ENCODE results near the gene ARNT2. TPM values are rescaled to one million over a fixed set of nuclear protein-coding genes. Genes with fewer than 3 reads are reported as not detected.
A peak's percentile ranks its signal among the peaks of the same experiment; 100 is the strongest.

Gene ARNT2
- total and polyA plus RNA-seq, 5 donors from 2014 or later: not detected

DNA sequence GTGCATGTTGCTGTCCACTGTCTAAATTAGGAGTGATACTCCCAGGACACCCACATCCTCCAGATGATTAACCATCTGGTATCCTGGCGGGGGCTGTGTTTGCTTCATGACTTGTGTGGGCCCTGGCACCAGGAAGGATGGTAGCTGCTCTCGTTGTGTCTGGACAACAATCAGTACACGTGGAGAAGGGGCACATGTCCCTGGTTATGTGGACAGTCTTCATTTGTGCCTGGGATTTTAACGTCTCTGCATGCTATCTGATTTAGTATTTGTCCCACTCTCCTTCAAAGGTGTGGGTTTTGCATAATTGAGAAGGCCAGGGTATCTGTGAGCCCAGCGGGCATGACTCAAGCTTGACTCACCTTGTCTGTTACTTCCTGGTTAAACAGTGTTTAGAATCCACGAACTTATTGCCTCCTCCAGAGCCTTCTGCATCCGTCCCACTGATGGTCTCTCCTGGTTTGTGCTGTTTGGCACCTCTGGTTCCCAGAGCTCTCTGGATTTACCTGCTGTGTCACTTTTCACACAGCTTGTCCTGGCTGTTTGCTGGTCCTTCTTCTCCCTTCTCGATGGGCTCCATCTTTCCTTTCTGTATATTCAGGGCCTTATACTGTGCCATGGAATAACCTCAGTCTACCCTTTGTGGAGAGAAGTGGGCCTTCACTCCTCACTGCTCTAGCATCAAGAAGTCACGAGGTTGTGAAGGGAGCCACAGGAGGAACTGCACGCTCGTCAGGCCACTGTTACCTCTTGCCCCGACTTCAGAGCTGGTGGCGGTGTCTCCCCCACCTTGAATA is 32.5 kb downstream of the ARNT2 start:
- H3K27me3 Mint-ChIP-seq: peaks cover 16% of the 10 kb centered on the region
- H3K9me3 ChIP-seq (ENCODE audit: control insufficient read depth in 2 of 2, low read length in 2 of 2): no peaks in the 10 kb centered on the region
- ATAC-seq (ENCODE audit: low read depth in 2 of 2): no peak
- no peak overlapping the region for H3K27ac Mint-ChIP-seq
- DNase-seq: no peak
- no peak overlapping the region for H3K4me3 Mint-ChIP-seq
- peaks cover 0 to 1% (median 0%) of the 10 kb centered on the region in 7 donors for H3K9me3 Mint-ChIP-seq
- H3K36me3 ChIP-seq (ENCODE audit: control insufficient read depth, insufficient read depth, low read length): no peaks in the 10 kb centered on the region
- no peaks in the 10 kb centered on the region for H3K36me3 Mint-ChIP-seq
- no peak overlapping the region for H3K27ac ChIP-seq (ENCODE audit: insufficient read depth, low read length, poor library complexity, severe bottlenecking)
- no peak overlapping the region for H3K4me3 ChIP-seq (ENCODE audit: low read depth, low read length)
- H3K4me1 Mint-ChIP-seq: no peaks in the 10 kb centered on the region
- H3K27me3 ChIP-seq (ENCODE audit: control insufficient read depth, insufficient read depth, low read length): peaks cover 5% of the 10 kb centered on the region
- H3K4me1 ChIP-seq (ENCODE audit: control insufficient read depth, insufficient read depth, low read length, poor library complexity, severe bottlenecking): no peaks in the 10 kb centered on the region

DNA sequence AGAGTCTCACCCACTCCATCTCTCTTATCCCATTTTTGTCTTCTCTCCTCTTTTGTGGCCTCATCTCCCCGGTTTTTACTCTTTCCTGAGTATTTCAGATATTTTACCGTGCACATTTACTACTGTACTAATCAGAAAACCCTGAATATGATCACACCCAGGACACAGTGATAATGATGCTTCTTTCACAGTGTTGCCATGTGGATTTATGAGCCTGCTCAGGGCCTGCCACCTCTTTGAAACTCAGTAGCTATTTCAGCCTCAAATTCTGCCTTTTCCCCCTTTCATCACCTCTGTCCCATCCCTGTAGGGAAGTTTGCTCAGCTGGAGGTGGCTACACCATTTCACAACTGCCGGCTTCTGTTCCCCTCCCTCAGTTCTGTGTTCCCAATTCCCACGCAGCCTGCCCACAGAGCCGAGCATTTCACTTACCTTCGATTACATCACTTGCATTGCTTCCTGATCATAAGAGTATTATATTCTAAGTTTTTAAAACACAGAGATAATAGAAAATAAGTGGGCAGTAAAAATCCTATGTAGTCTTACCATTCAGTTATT is 33.2 kb downstream of the ARNT2 start:
- Histone ChIP-seq H3K27ac (ENCODE audit: insufficient read depth, low read length, poor library complexity, severe bottlenecking) (no peak overlapping the region), H3K9me3 (ENCODE audit: control insufficient read depth in 2 of 2, low read length in 2 of 2) (no peaks in the 10 kb centered on the region), H3K36me3 (ENCODE audit: control insufficient read depth, insufficient read depth, low read length) (no peaks in the 10 kb centered on the region), H3K27me3 (ENCODE audit: control insufficient read depth, insufficient read depth, low read length) (peaks cover 5% of the 10 kb centered on the region), H3K4me3 (ENCODE audit: low read depth, low read length) (no peak overlapping the region), H3K4me1 (ENCODE audit: control insufficient read depth, insufficient read depth, low read length, poor library complexity, severe bottlenecking) (no peaks in the 10 kb centered on the region)
- H3K27ac Mint-ChIP-seq: peak overlapping the region in 1 of 3 donors; percentile 1
- DNase-seq (no peak), ATAC-seq (ENCODE audit: low read depth in 2 of 2) (no peak)
- no peaks in the 10 kb centered on the region for H3K4me1 Mint-ChIP-seq
- no peaks in the 10 kb centered on the region for H3K36me3 Mint-ChIP-seq
- no peak overlapping the region for H3K4me3 Mint-ChIP-seq
- H3K27me3 Mint-ChIP-seq: peaks cover 16% of the 10 kb centered on the region
- peaks cover 0 to 1% (median 0%) of the 10 kb centered on the region in 7 donors for H3K9me3 Mint-ChIP-seq

DNA sequence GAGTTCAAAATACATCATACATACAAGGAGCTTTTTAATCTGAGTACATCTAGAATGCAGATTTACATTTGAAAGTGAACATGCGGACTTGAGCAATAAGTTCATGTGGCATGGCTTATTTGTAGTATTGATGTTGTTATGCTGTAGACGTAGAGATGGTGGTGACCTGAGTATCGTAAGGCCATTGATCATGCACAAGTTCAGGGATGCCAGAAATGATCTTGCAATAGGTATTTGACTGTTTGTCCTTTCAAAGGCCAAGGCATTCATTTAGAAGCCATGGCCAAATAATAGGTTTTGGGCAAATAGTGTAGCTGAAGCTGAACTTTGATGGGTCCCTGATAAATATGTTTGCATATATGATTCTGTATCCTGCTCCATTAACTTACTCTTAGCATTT is 35.0 kb downstream of the ARNT2 start:
- peaks cover 5% of the 10 kb centered on the region for H3K27me3 ChIP-seq (ENCODE audit: control insufficient read depth, insufficient read depth, low read length)
- Mint-ChIP-seq H3K27me3 (peaks cover 15% of the 10 kb centered on the region), H3K36me3 (no peaks in the 10 kb centered on the region)

DNA sequence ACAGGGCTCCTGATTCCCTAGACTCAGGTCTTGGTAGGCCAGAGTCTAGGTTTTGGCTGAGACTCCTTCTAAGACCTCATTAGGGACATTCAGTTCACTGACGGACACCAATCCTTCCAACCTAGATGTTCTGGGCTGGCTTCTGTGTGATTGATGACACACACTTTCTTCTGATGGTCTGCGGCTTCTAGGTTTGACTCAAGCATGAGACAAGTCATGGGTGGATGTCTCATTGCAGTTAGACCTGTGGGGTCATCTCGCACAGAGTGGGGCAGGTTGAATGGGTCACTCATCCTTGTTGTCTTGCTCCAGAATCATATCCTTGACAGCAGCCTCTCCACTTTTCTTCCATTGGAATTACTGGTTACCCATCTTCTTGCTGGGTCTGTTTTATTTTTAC is 35.8 kb downstream of the ARNT2 start:
- Histone ChIP-seq H3K4me3 (ENCODE audit: low read depth, low read length) (no peak overlapping the region), H3K27ac (ENCODE audit: insufficient read depth, low read length, poor library complexity, severe bottlenecking) (no peak overlapping the region), H3K9me3 (ENCODE audit: control insufficient read depth in 2 of 2, low read length in 2 of 2) (no peaks in the 10 kb centered on the region), H3K4me1 (ENCODE audit: control insufficient read depth, insufficient read depth, low read length, poor library complexity, severe bottlenecking) (no peaks in the 10 kb centered on the region), H3K36me3 (ENCODE audit: control insufficient read depth, insufficient read depth, low read length) (no peaks in the 10 kb centered on the region), H3K27me3 (ENCODE audit: control insufficient read depth, insufficient read depth, low read length) (peaks cover 5% of the 10 kb centered on the region)
- Mint-ChIP-seq H3K27me3 (peaks cover 11% of the 10 kb centered on the region), H3K9me3 (peaks cover 0 to 1% (median 0%) of the 10 kb centered on the region in 7 donors), H3K36me3 (no peaks in the 10 kb centered on the region), H3K4me3 (no peak overlapping the region), H3K4me1 (no peaks in the 10 kb centered on the region), H3K27ac (no peak overlapping the region)
- DNase-seq: no peak
- ATAC-seq (ENCODE audit: low read depth in 2 of 2): no peak

More for the DNA sequence above, 35.0 kb downstream of the ARNT2 start:
- Histone ChIP-seq H3K36me3 (ENCODE audit: control insufficient read depth, insufficient read depth, low read length) (no peaks in the 10 kb centered on the region), H3K9me3 (ENCODE audit: control insufficient read depth in 2 of 2, low read length in 2 of 2) (no peaks in the 10 kb centered on the region), H3K4me3 (ENCODE audit: low read depth, low read length) (no peak overlapping the region), H3K4me1 (ENCODE audit: control insufficient read depth, insufficient read depth, low read length, poor library complexity, severe bottlenecking) (no peaks in the 10 kb centered on the region), H3K27ac (ENCODE audit: insufficient read depth, low read length, poor library complexity, severe bottlenecking) (no peak overlapping the region)
- no peak for ATAC-seq (ENCODE audit: low read depth in 2 of 2)
- Mint-ChIP-seq H3K27ac (no peak overlapping the region), H3K4me3 (no peak overlapping the region), H3K4me1 (no peaks in the 10 kb centered on the region), H3K9me3 (peaks cover 0 to 1% (median 0%) of the 10 kb centered on the region in 7 donors)
- DNase-seq: no peak

DNA sequence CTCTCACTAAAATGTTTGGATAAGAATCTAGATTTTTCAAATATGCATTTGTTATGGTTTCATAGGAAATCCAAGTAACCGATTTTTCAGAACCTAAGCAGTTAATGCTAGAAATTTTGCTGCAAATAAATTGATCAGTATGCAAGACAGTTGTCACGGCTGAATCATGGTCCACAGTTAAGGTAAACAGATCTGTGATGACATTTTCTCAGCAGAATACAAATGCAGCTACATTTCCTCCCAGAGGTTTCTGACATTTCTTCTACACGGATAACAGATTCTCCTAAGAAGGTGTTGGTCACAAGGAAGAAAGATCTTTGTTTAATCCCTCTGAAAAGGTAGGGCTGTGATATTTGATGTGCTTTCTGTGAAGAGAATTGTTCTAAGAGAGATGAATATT is 36.9 kb downstream of the ARNT2 start:
- no peak overlapping the region for H3K27ac Mint-ChIP-seq
- peaks cover 5% of the 10 kb centered on the region for H3K27me3 ChIP-seq (ENCODE audit: control insufficient read depth, insufficient read depth, low read length)
- no peak overlapping the region for H3K4me3 Mint-ChIP-seq
- H3K4me1 ChIP-seq (ENCODE audit: control insufficient read depth, insufficient read depth, low read length, poor library complexity, severe bottlenecking): no peaks in the 10 kb centered on the region
- no peaks in the 10 kb centered on the region for H3K9me3 ChIP-seq (ENCODE audit: control insufficient read depth in 2 of 2, low read length in 2 of 2)
- ATAC-seq (ENCODE audit: low read depth in 2 of 2): no peak
- H3K9me3 Mint-ChIP-seq: peaks cover 0 to 1% (median 0%) of the 10 kb centered on the region in 7 donors
- DNase-seq: no peak
- no peaks in the 10 kb centered on the region for H3K4me1 Mint-ChIP-seq
- no peaks in the 10 kb centered on the region for H3K36me3 Mint-ChIP-seq
- no peaks in the 10 kb centered on the region for H3K36me3 ChIP-seq (ENCODE audit: control insufficient read depth, insufficient read depth, low read length)
- H3K27ac ChIP-seq (ENCODE audit: insufficient read depth, low read length, poor library complexity, severe bottlenecking): no peak overlapping the region
- peaks cover 11% of the 10 kb centered on the region for H3K27me3 Mint-ChIP-seq
- no peak overlapping the region for H3K4me3 ChIP-seq (ENCODE audit: low read depth, low read length)

DNA sequence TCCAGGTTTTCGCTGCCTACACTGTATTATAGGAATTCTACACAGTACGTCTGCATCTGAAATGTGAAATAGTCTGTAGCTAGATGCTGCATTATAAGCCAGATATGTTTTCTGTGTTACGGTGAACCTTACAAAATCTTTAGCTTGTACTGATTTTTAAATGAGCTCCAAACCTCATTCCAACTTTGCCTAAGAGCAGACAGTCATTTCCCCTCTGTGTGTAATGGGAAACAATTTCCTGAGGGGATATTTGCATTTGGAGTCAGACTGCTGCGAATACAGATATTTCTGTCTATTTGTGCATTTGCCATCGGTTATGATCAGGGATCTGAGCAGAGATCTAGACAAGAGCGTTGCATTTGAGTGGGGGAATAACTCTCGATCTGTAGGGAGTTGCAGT is 37.5 kb downstream of the ARNT2 start:
- peaks cover 0 to 1% (median 0%) of the 10 kb centered on the region in 7 donors for H3K9me3 Mint-ChIP-seq
- H3K27me3 Mint-ChIP-seq: peaks cover 11% of the 10 kb centered on the region
- H3K4me1 Mint-ChIP-seq: no peaks in the 10 kb centered on the region
- no peak for DNase-seq
- Histone ChIP-seq H3K27ac (ENCODE audit: insufficient read depth, low read length, poor library complexity, severe bottlenecking) (no peak overlapping the region), H3K36me3 (ENCODE audit: control insufficient read depth, insufficient read depth, low read length) (no peaks in the 10 kb centered on the region), H3K4me1 (ENCODE audit: control insufficient read depth, insufficient read depth, low read length, poor library complexity, severe bottlenecking) (no peaks in the 10 kb centered on the region), H3K27me3 (ENCODE audit: control insufficient read depth, insufficient read depth, low read length) (peaks cover 5% of the 10 kb centered on the region), H3K4me3 (ENCODE audit: low read depth, low read length) (no peak overlapping the region), H3K9me3 (ENCODE audit: control insufficient read depth in 2 of 2, low read length in 2 of 2) (no peaks in the 10 kb centered on the region)
- no peak for ATAC-seq (ENCODE audit: low read depth in 2 of 2)
- H3K4me3 Mint-ChIP-seq: no peak overlapping the region
- no peak overlapping the region for H3K27ac Mint-ChIP-seq
- no peaks in the 10 kb centered on the region for H3K36me3 Mint-ChIP-seq

GRCh38 chr15:80442728-80443403 is 38.7 kb downstream of the ARNT2 start:
- H3K27ac ChIP-seq (ENCODE audit: insufficient read depth, low read length, poor library complexity, severe bottlenecking): no peak overlapping the region
- ATAC-seq (ENCODE audit: low read depth in 2 of 2) (no peak), DNase-seq (no peak)
- no peaks in the 10 kb centered on the region for H3K9me3 ChIP-seq (ENCODE audit: control insufficient read depth in 2 of 2, low read length in 2 of 2)
- peaks cover 5% of the 10 kb centered on the region for H3K27me3 ChIP-seq (ENCODE audit: control insufficient read depth, insufficient read depth, low read length)
- no peaks in the 10 kb centered on the region for H3K4me1 ChIP-seq (ENCODE audit: control insufficient read depth, insufficient read depth, low read length, poor library complexity, severe bottlenecking)
- Mint-ChIP-seq H3K4me1 (no peaks in the 10 kb centered on the region), H3K27me3 (peaks cover 11% of the 10 kb centered on the region), H3K4me3 (no peak overlapping the region), H3K27ac (no peak overlapping the region), H3K36me3 (no peaks in the 10 kb centered on the region), H3K9me3 (no peaks in the 10 kb centered on the region)
- H3K4me3 ChIP-seq (ENCODE audit: low read depth, low read length): no peak overlapping the region
- no peaks in the 10 kb centered on the region for H3K36me3 ChIP-seq (ENCODE audit: control insufficient read depth, insufficient read depth, low read length)
